WERI-Rb-1 (cell line): ENCODE measurements around the gene MYH2.
"Not testable (repeated sequence)": the region's sequence is repeated elsewhere in the genome, so short reads cannot be mapped to it uniquely, and the experiment has no call there.

Source experiments
- DNase-seq: peaks from one replicate; pipeline ENCODE4 v3.0.0-alpha.2; 2020
- H3K27ac ChIP-seq: fragments of 250-450 bp; sonication (Bioruptor Pico); 2 replicates; pipeline ENCODE4 v1.5.1; 2020; ENCODE audit warnings: mild to moderate bottlenecking, moderate library complexity
- H3K27me3 ChIP-seq: fragments of 250-450 bp; sonication (Bioruptor Pico); 2 replicates; pipeline ENCODE4 v1.5.1; 2021; ENCODE audit warnings: mild to moderate bottlenecking, low read depth, moderate library complexity; ENCODE audit not compliant: insufficient read depth, severe bottlenecking
- H3K36me3 ChIP-seq: fragments of 250-450 bp; sonication (Bioruptor Pico); 2 replicates; pipeline ENCODE4 v1.5.1; 2020; ENCODE audit warnings: mild to moderate bottlenecking, moderate library complexity
- H3K4me3 ChIP-seq: 2 replicates; pipeline ENCODE4 v1.5.1; 2011; ENCODE audit warnings: low read depth, mild to moderate bottlenecking, control low read depth, low read length
- H3K9me3 ChIP-seq: fragments of 250-450 bp; sonication (Bioruptor Pico); 2 replicates; pipeline ENCODE4 v1.5.1; 2021; ENCODE audit warnings: mild to moderate bottlenecking, moderate library complexity; ENCODE audit not compliant: severe bottlenecking
- TF ChIP-seq, protein P1 (sequence below): IDR thresholded peaks from 2 replicates; pipeline ENCODE4 v1.5.1; 2011; ENCODE audit warnings: low read depth, mild to moderate bottlenecking, control low read depth, inconsistent platforms, low read length

The MYH2 gene

DNA sequence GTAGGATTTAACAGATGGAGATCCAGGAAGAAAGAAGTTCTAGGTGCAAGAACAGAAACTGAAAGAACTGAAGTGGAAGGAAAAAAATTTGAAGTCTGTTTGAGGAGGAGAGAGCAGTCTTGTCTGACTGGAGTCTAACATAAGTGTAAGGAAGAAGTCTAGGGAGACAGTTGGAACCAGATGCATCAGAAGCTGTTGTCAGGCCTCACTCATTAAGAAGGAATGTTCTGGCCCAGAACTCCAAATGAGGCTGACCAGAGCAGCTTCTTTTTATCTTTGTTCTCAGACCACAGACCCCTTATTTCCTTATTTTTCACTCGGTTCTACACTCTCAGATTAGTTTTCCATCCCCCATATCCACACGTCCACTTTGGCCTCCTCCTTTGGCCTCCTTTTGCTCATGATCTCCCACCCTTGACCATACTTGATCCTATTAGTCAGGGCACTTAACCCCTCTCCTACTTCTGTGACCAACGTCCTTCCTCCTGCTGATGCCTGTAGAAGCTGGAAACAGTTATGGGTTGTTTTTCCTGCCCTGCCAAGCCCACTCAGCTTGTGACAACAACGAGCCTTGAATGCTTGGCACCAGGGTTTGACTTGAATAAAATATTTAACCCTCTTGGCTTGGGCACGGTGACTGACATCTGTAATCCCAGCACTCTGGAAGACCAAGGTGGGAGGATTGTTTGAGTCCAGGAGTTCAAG is 7.0 kb upstream of the MYH2 start:
- Histone ChIP-seq H3K27me3 (no peaks in the 10 kb centered on the region), H3K36me3 (no peaks in the 10 kb centered on the region), H3K27ac (no peak overlapping the region), H3K9me3 (no peaks in the 10 kb centered on the region), H3K4me3 (no peak overlapping the region)
- no peak for DNase-seq
- TF ChIP-seq, protein P1, sequence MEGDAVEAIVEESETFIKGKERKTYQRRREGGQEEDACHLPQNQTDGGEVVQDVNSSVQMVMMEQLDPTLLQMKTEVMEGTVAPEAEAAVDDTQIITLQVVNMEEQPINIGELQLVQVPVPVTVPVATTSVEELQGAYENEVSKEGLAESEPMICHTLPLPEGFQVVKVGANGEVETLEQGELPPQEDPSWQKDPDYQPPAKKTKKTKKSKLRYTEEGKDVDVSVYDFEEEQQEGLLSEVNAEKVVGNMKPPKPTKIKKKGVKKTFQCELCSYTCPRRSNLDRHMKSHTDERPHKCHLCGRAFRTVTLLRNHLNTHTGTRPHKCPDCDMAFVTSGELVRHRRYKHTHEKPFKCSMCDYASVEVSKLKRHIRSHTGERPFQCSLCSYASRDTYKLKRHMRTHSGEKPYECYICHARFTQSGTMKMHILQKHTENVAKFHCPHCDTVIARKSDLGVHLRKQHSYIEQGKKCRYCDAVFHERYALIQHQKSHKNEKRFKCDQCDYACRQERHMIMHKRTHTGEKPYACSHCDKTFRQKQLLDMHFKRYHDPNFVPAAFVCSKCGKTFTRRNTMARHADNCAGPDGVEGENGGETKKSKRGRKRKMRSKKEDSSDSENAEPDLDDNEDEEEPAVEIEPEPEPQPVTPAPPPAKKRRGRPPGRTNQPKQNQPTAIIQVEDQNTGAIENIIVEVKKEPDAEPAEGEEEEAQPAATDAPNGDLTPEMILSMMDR = no peak

DNA sequence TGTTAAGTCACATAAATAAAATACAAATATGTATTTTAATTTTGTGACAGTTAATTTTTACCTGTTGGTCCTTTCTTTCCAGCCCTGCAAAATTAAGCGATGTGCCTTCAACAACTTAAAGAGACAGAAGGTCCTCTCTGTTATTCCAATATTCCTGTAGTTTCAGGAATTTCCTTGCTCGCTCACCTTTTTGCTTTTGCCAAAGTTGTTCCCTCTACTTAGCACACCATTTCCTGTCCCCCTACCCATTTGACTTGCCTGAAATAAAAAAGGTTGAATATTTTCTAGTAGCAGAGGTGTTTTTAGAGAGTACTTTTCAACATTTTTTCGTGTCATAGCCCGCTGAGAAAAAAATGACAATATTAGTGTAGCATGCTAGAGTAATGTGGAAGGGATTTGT is 556 bp upstream of the MYH2 start:
- peaks cover 9% of the 10 kb centered on the region for H3K27me3 ChIP-seq
- no peak for DNase-seq
- H3K27ac ChIP-seq = no peak overlapping the region
- H3K36me3 ChIP-seq = no peaks in the 10 kb centered on the region
- H3K4me3 ChIP-seq = no peak overlapping the region
- TF ChIP-seq, protein P1 = no peak
- no peaks in the 10 kb centered on the region for H3K9me3 ChIP-seq

DNA sequence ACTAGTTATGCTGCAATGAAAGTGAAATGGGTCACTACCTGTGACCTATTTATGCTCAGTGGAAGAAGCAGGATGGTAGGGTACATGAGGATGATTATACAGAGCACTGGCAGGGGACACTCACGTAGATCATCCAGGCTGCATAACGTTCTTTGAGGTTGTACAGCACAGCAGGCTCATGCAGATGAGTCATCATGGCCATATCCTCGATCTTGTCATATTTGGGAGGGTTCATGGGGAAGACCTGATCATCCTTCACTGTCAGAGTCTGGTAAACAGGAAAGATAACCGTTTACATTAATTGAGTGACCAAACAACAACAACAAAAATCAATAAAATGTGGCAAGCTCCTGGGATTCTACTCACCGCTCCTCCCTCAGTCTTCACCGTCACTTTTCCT is 2.1 kb downstream of the MYH2 start:
- TF ChIP-seq, protein P1 = no peak
- Histone ChIP-seq H3K36me3 (no peaks in the 10 kb centered on the region), H3K27me3 (peaks cover 12% of the 10 kb centered on the region), H3K4me3 (no peak overlapping the region), H3K9me3 (no peaks in the 10 kb centered on the region), H3K27ac (no peak overlapping the region)
- no peak for DNase-seq

DNA sequence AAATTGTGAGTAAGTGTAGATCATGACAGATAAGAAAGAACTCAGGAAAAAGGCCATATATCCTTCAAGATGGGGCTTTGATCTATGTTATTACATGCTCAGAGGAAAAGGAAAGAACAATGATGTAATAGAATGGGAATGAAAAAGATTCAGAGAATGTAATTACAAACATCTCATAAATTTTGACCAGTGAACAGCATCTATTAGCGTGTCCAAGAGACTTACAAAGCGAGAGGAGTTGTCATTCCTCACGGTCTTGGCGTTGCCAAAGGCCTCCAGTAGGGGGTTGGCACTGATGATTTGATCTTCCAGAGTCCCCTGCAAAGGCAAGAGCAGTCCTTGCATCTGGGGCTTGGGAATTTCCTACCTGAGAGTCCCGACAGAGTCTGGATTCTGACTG is 6.0 kb downstream of the MYH2 start:
- H3K4me3 ChIP-seq, DNase-seq, H3K36me3 ChIP-seq, H3K27ac ChIP-seq: not testable (repeated sequence)
- peaks cover 19% of the 10 kb centered on the region for H3K9me3 ChIP-seq
- peaks cover 12% of the 10 kb centered on the region for H3K27me3 ChIP-seq

DNA sequence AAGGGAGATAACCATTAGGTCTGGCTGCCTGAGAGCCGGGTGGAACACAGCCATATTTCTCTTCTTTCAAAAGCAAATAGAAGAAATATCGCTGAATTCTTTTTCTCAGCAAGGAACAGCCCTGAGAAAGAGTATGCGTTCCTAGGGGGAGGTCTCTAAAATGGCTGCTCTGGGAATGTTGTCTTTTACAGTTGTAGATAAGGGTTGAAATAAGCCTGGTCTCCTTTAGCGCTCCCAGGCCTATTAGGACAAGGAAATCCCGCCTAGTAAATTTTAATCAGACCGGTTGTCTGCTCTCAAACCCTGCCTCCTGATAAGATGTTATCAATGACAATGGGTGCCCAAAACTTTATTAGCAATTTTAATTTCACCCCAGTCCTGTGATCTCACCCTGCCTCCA is 8.3 kb downstream of the MYH2 start:
- not testable (repeated sequence) for H3K4me3 ChIP-seq, DNase-seq, H3K27me3 ChIP-seq, H3K27ac ChIP-seq, H3K36me3 ChIP-seq
- peaks cover 19% of the 10 kb centered on the region for H3K9me3 ChIP-seq

DNA sequence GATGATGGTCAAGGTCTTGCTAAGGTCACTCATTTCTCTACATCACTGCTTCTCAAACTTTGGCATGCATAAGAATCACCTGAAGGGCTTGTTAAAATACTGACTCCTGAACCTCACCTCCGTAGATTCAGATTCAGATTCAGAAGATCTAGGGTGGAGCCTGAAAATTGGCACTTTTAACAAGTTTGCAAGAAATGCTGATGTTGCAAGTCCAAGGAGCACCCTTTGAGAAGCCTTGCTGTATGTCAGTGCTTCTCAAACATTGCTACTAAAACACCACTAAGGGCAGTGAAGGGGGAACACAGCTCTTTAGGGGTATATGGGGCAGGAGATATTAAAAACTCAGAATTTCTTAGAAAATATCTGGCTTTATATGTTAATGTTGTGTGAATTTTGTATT is 17.4 kb downstream of the MYH2 start:
- no peak for DNase-seq
- H3K27me3 ChIP-seq = no peaks in the 10 kb centered on the region
- H3K27ac ChIP-seq = no peak overlapping the region
- no peaks in the 10 kb centered on the region for H3K36me3 ChIP-seq
- TF ChIP-seq, protein P1 = no peak
- no peak overlapping the region for H3K4me3 ChIP-seq
- no peaks in the 10 kb centered on the region for H3K9me3 ChIP-seq

DNA sequence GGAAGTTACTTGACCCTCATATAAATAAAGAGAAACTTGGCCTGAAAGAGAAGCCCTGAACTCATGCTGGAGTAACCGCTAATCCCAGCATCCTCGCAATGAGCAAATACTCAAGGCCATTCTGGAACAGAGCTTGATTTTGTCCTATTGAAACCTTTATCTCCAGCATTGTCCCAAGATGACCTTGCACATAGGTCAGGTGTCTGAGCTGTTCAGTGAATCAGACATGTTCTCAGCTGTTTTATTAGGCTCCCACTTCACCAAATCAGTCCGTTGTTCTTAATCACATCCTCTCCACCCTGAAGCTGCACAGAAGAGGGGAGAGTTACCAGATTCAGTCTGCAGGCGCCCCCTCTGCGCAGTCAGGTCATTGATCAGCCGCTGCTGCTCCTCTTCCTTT is 22.0 kb downstream of the MYH2 start:
- Histone ChIP-seq H3K36me3 (no peaks in the 10 kb centered on the region), H3K27ac (no peak overlapping the region), H3K4me3 (no peak overlapping the region), H3K9me3 (no peaks in the 10 kb centered on the region), H3K27me3 (peaks cover 4% of the 10 kb centered on the region)
- no peak for DNase-seq
- TF ChIP-seq, protein P1 = no peak
